Smooth muscle cell of the brain vasculature (primary cell): Measurements from ENCODE around the gene RAET1E.
"Not testable (repeated sequence)": the region's sequence is repeated elsewhere in the genome, so short reads cannot be mapped to it uniquely, and the experiment has no call there.

Source experiments
- DNase-seq: peaks from one replicate; pipeline ENCODE4 v3.0.0-alpha.2; 2012; ENCODE audit warnings: low read depth, low spot score

Gene RAET1E

GRCh38 chr6:149910721-149911151 is 12.8 kb upstream of the RAET1E start:
- DNase-seq = no peak

GRCh38 chr6:149909701-149910470 is 12.0 kb upstream of the RAET1E start:
- DNase-seq = no peak

- DNase-seq = not testable (repeated sequence)
These were observed 10.6 kb upstream of the RAET1E start for GRCh38 chr6:149908480-149908879.

- DNase-seq = no peak
These were observed 9.4 kb upstream of the RAET1E start for GRCh38 chr6:149907317-149907716.

GRCh38 chr6:149906405-149906804 is 8.5 kb upstream of the RAET1E start:
- no peak for DNase-seq

- DNase-seq = no peak
These were observed 8.0 kb upstream of the RAET1E start for GRCh38 chr6:149905911-149906371.

- DNase-seq = no peak
These were observed 7.5 kb upstream of the RAET1E start for GRCh38 chr6:149905371-149905910.

GRCh38 chr6:149904661-149905370 is 6.9 kb upstream of the RAET1E start:
- DNase-seq = no peak

- DNase-seq = no peak
These were observed 6.2 kb upstream of the RAET1E start for GRCh38 chr6:149903938-149904611.

GRCh38 chr6:149901444-149902140 is 3.7 kb upstream of the RAET1E start:
- no peak for DNase-seq

- no peak for DNase-seq
These were observed 2.9 kb upstream of the RAET1E start for GRCh38 chr6:149900620-149901443.

GRCh38 chr6:149899926-149900619 is 2.2 kb upstream of the RAET1E start:
- no peak for DNase-seq

GRCh38 chr6:149899486-149899885 is 1.6 kb upstream of the RAET1E start:
- DNase-seq = no peak

GRCh38 chr6:149898966-149899365 is 1.1 kb upstream of the RAET1E start:
- DNase-seq = no peak

- peak; percentile 15 for DNase-seq
These were observed 757 bp downstream of the RAET1E start for GRCh38 chr6:149897015-149897697.

GRCh38 chr6:149896491-149896890 is 1.4 kb downstream of the RAET1E start:
- DNase-seq = peak; percentile 17

- peak; percentile 37 for DNase-seq
These were observed 2.1 kb downstream of the RAET1E start for GRCh38 chr6:149895833-149896271.

- peak; percentile 36 for DNase-seq
These were observed 2.8 kb downstream of the RAET1E start for GRCh38 chr6:149895048-149895590.

GRCh38 chr6:149891864-149892263 is 6.0 kb downstream of the RAET1E start:
- not testable (repeated sequence) for DNase-seq
